ENCODE data around the gene RBM44.
"Not testable (repeated sequence)": the region's sequence is repeated elsewhere in the genome, so short reads cannot be mapped to it uniquely, and the experiment has no call there.

The RBM44 gene

DNA sequence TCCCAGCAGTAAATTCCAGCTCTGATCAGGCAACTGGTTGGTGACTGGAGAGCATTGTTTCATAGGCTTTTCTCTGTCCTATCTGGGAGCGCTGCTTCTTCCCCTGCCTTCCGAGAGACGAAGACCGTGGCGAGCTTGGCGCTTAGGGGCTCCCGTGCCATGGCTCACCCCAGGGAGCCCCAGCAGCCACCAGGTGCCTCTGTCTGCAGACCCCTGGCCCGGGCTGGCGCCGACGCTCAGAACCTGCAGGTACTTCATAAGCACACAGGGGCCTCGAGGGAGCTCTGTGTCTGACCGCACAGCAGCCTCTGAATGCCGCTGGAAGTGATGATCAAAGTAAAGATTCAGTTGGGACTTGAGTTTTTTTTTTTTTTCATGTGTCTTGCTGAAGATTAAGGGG, 19.1 kb upstream of the RBM44 start:
- in situ Hi-C loops (cut with MboI; ENCODE audit: low sequenced_read_pairs, unreplicated experiment) = no loop called here

DNA sequence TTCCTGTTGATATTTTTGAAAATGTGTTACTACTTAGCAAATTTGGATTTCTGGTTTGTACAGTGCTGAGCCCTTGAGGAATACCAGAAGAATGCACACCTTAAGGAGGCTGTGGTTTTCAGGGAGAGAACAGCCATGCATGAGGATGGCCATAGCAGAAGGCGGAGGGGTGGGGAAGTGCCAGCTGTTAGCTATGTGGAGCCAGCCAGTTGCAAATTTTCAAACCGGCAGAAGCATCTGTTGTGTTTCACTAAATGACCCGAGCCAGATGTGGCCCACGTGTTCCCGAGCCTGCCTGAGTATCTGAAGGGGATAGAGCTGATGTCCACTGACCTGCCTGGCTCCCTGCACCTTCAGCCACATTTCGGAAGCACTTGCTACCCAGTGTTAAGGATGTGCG, 16.4 kb upstream of the RBM44 start:
- DNase-seq (ENCODE audit: low spot score) = no peak
- in situ Hi-C loops (cut with MboI; ENCODE audit: low sequenced_read_pairs, unreplicated experiment) = no loop called here
- TF ChIP-seq, protein P1, sequence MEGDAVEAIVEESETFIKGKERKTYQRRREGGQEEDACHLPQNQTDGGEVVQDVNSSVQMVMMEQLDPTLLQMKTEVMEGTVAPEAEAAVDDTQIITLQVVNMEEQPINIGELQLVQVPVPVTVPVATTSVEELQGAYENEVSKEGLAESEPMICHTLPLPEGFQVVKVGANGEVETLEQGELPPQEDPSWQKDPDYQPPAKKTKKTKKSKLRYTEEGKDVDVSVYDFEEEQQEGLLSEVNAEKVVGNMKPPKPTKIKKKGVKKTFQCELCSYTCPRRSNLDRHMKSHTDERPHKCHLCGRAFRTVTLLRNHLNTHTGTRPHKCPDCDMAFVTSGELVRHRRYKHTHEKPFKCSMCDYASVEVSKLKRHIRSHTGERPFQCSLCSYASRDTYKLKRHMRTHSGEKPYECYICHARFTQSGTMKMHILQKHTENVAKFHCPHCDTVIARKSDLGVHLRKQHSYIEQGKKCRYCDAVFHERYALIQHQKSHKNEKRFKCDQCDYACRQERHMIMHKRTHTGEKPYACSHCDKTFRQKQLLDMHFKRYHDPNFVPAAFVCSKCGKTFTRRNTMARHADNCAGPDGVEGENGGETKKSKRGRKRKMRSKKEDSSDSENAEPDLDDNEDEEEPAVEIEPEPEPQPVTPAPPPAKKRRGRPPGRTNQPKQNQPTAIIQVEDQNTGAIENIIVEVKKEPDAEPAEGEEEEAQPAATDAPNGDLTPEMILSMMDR (IDR thresholded peaks at IDR 0.05; ENCODE audit: borderline replicate concordance, control extremely low read depth, extremely low read depth, insufficient read depth, missing control alignments) = no peak

More for the DNA sequence above, 19.1 kb upstream of the RBM44 start:
- DNase-seq (ENCODE audit: low spot score) = no peak
- TF ChIP-seq, protein P1 (IDR thresholded peaks at IDR 0.05; ENCODE audit: borderline replicate concordance, control extremely low read depth, extremely low read depth, insufficient read depth, missing control alignments) = no peak

DNA sequence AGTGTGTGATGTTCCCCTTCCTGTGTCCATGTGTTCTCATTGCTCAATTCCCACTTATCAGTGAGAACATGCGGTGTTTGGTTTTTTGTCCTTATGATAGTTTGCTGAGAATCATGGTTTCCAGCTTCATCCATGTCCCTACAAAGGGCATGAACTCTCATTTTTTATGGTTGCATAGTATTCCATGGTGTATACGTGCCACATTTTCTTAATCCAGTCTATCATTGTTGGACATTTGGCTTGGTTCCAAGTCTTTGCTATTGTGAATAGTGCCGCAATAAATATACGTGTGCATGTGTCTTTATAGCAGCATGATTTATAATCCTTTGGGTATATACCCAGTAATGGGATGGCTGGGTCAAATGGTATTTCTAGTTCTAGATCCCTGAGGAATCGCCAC, 14.9 kb upstream of the RBM44 start:
- DNase-seq (ENCODE audit: low spot score); in situ Hi-C loops (cut with MboI; ENCODE audit: low sequenced_read_pairs, unreplicated experiment): not testable (repeated sequence)

DNA sequence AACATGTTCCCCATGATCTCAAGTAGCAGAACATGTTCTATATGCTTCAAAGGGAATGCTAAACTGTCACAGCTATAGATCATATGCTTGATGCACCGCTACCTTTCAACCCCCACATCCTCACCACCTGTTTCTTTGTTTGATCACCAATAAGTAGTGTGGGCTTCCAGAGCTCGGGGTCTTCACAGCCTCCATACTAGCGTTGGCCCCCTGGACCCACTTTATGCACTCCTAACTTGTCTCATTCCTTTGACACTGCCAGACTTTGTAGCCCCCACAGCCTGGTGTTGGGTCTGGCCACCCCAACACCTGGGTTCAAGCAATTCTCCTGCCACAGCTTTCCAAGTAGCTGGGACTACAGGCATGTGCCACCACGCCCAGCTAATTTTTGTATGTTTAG, 11.6 kb upstream of the RBM44 start:
- TF ChIP-seq, protein P1 (IDR thresholded peaks at IDR 0.05; ENCODE audit: borderline replicate concordance, control extremely low read depth, extremely low read depth, insufficient read depth, missing control alignments) = no peak
- no peak for DNase-seq (ENCODE audit: low spot score)
- in situ Hi-C loops (cut with MboI; ENCODE audit: low sequenced_read_pairs, unreplicated experiment) = no loop called here

DNA sequence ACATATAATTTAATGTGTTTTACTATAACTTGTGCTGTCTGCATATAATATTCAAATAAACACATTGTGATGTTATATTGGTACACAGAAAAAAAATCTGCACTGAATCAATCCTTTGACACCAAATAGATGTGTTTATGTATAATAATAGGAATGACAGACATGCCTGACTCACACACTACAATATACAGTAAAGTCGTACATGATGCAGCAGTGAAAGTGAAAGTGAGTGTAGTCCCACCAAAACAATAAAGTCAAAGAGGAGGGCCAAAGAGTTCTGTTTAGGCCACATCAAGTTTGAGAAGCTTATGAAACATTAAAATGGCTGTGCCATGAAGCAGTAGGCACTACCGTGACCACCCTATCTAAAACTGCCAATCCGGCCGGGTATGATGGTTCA, 8.2 kb upstream of the RBM44 start:
- no peak for DNase-seq (ENCODE audit: low spot score)
- TF ChIP-seq, protein P1 (IDR thresholded peaks at IDR 0.05; ENCODE audit: borderline replicate concordance, control extremely low read depth, extremely low read depth, insufficient read depth, missing control alignments) = no peak
- in situ Hi-C loops (cut with MboI; ENCODE audit: low sequenced_read_pairs, unreplicated experiment) = no loop called here

DNA sequence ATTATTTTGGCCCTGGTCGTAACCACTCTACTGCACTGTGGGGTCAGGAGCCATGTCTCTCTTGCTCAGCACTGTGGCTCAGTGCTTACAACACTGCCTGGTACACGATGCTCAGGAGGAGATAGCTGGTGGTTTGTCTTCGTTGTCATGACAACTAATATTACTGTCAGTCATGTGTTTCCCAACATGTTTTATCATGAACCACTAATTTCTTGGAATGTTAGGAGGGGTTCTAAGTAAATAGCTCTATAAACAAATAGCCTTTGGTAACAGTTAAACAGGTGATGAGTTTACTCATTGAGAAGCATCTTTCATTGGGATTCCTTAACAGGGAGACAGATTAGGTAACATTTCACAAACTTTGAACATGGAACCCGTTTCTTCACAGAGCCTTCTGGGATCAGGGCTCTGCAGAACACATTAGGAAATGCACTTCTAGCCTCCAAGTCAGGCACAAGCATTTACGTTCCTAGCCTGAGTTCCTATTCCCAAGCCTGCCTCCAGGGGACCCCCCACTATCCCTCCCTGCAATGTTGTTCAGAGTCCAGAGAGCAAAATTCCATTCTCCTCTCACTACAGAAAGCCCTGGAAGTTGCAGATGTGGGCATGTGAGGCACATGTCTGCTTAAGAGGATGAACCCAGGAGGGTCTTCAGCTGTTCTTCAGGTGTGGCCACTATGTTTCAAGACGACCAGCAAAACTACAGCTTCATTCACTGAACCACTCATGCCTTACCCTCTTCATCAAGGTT, 6.4 kb upstream of the RBM44 start:
- in situ Hi-C loops (cut with MboI; ENCODE audit: low sequenced_read_pairs, unreplicated experiment) = no loop called here
- no peak for DNase-seq (ENCODE audit: low spot score)
- TF ChIP-seq, protein P1 (IDR thresholded peaks at IDR 0.05; ENCODE audit: borderline replicate concordance, control extremely low read depth, extremely low read depth, insufficient read depth, missing control alignments) = no peak

DNA sequence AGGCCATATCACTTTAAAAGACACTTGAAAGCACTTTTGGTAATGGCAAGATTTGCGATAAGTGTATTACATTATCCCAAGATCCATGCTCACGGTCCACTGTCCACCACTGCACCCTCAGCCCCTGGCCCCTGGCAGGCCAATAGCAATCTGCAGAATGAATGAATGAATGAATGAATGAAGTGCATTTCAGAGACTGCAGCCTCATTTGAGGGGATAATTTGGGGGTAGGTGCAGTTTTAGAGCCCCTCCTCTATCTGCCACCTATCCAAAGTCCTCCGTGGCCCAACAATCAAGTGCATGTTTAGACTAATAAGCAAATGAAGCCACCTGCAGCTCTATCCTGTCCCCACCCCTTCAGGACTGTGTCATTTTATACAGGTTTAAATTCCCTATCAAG, 1.3 kb upstream of the RBM44 start:
- no peak for DNase-seq (ENCODE audit: low spot score)
- in situ Hi-C loops (cut with MboI; ENCODE audit: low sequenced_read_pairs, unreplicated experiment) = no loop called here
- TF ChIP-seq, protein P1 (IDR thresholded peaks at IDR 0.05; ENCODE audit: borderline replicate concordance, control extremely low read depth, extremely low read depth, insufficient read depth, missing control alignments) = no peak
